HG03439 (cell line): ENCODE data around the gene AFG3L2.
A peak's percentile ranks its signal among the peaks of the same experiment; 100 is the strongest.

Experiments
- ATAC-seq: cut with Tn5 transposase; IDR thresholded peaks from one replicate; pipeline ENCODE4 v1.9.1; 2021; ENCODE audit warnings: mild to moderate bottlenecking, moderate library complexity; ENCODE audit not compliant: unreplicated experiment

AFG3L2 gene

GRCh38 chr18:12306752-12307700 lies 70.0 kb downstream of the AFG3L2 start:
- peak; percentile 7 for ATAC-seq

- ATAC-seq: no peak
Observed at GRCh38 chr18:12305930-12306629, 70.9 kb downstream of the AFG3L2 start.

GRCh38 chr18:12305211-12305610 lies 71.8 kb downstream of the AFG3L2 start:
- no peak for ATAC-seq

GRCh38 chr18:12304351-12305210 lies 72.4 kb downstream of the AFG3L2 start:
- ATAC-seq: no peak

- no peak for ATAC-seq
Observed at GRCh38 chr18:12302391-12303147, 74.5 kb downstream of the AFG3L2 start.

GRCh38 chr18:12301263-12302005 lies 75.6 kb downstream of the AFG3L2 start:
- no peak for ATAC-seq

- ATAC-seq: no peak
Observed at GRCh38 chr18:12299862-12300261, 77.2 kb downstream of the AFG3L2 start.

GRCh38 chr18:12296457-12296856 lies 80.6 kb downstream of the AFG3L2 start:
- no peak for ATAC-seq

- no peak for ATAC-seq
Observed at GRCh38 chr18:12296087-12296403, 81.0 kb downstream of the AFG3L2 start.

- no peak for ATAC-seq
Observed at GRCh38 chr18:12295389-12296086, 81.5 kb downstream of the AFG3L2 start.

- ATAC-seq: no peak
Observed at GRCh38 chr18:12293831-12294230, 83.2 kb downstream of the AFG3L2 start.

GRCh38 chr18:12291690-12292089 lies 85.3 kb downstream of the AFG3L2 start:
- no peak for ATAC-seq

- no peak for ATAC-seq
Observed at GRCh38 chr18:12291161-12291560, 85.9 kb downstream of the AFG3L2 start.

- no peak for ATAC-seq
Observed at GRCh38 chr18:12290086-12290485, 86.9 kb downstream of the AFG3L2 start.

- no peak for ATAC-seq
Observed at GRCh38 chr18:12288403-12288755, 88.6 kb downstream of the AFG3L2 start.

- no peak for ATAC-seq
Observed at GRCh38 chr18:12287684-12288402, 89.2 kb downstream of the AFG3L2 start.

- no peak for ATAC-seq
Observed at GRCh38 chr18:12287131-12287681, 89.8 kb downstream of the AFG3L2 start.

GRCh38 chr18:12283666-12284065 lies 93.4 kb downstream of the AFG3L2 start:
- no peak for ATAC-seq
